K562 (cell line): ENCODE results near the gene ACAT2. TPM values are rescaled to one million over a fixed set of nuclear protein-coding genes. Genes with fewer than 3 reads are reported as not detected.

ENCODE experiments used
- ATAC-seq: fragments of 200-7000 bp; cut with Tn5 transposase; 3 replicates; pipeline ENCODE4 v1.9.1; 2020; ENCODE audit warnings: moderate library complexity
- BruUV-seq: library from RNA; stranded (reverse); fragments of 400-500 nt; replicated peaks from 2 replicates; lab custom pipeline; 2021; lab: Mats Ljungman, UMichigan
- CTCF ChIA-PET: fragments of 300-600 bp; formaldehyde crosslinking; extraction: SDS; loops from one replicate; lab custom pipeline; 2021; ENCODE audit warnings: low intra/inter-chr PET ratio; lab: Yijun Ruan, JAX
- POLR2A ChIA-PET: fragments of 300-600, 350-650 bp; sonication (Branson Sonifier 250); formaldehyde crosslinking; extraction: SDS; loops from one replicate; lab custom pipeline; 2021; ENCODE audit warnings: antibody characterized with exemption, inconsistent platforms; lab: Yijun Ruan, JAX
- DNase-seq, 4 experiments: peaks; one replicate each; pipeline versions ENCODE4 v3.0.0 to v3.0.0-alpha.2; 2011 to 2018; ENCODE audit warnings: low spot score in 3 of 4, mixed read lengths in 3 of 4; ENCODE audit errors: extremely low read depth in 1 of 4
- FAIRE-seq: peaks from 2 replicates; lab custom pipeline; 2011; peaks lifted over from hg19 to GRCh38; lab: Jason Lieb, UNC
- H2AFZ ChIP-seq: 2 replicates; pipeline ENCODE4 v1.6.0; 2011; ENCODE audit warnings: low read depth, low read length, control low read depth, inconsistent platforms
- H3K27ac ChIP-seq: fragments of 200-600 bp; 3 replicates; pipeline ENCODE4 v1.8.0; 2011; ENCODE audit warnings: low read depth, mild to moderate bottlenecking, control low read depth, inconsistent platforms, low read length, moderate library complexity, mixed read lengths; ENCODE audit errors: extremely low read depth
- H3K27me3 ChIP-seq, 2 experiments: fragments of 300-600 bp in 1 of 2; 2 replicates in 1 of 2; 3 replicates in 1 of 2; pipeline versions ENCODE4 v1.6.0 to v1.8.0; 2011; ENCODE audit warnings: inconsistent platforms in 2 of 2, low read length in 2 of 2, mild to moderate bottlenecking in 1 of 2, mixed read lengths in 1 of 2, moderate library complexity in 1 of 2; ENCODE audit not compliant: control insufficient read depth in 2 of 2, insufficient read depth in 2 of 2
- H3K36me3 ChIP-seq: fragments of 300-600 bp; 3 replicates; pipeline ENCODE4 v1.8.0; 2011; ENCODE audit warnings: mild to moderate bottlenecking, low read length, inconsistent platforms; ENCODE audit not compliant: control insufficient read depth, insufficient read depth
- H3K4me1 ChIP-seq, 2 experiments: fragments of 200-600 bp in 1 of 2; replicated peaks in 1 of 2; 2 replicates in 1 of 2; 3 replicates in 1 of 2; pipeline versions ENCODE4 v1.5.1 to v1.8.0; 2011; ENCODE audit warnings: inconsistent platforms in 2 of 2, low read length in 2 of 2, mild to moderate bottlenecking in 1 of 2, mixed read lengths in 1 of 2, moderate library complexity in 1 of 2; ENCODE audit not compliant: control insufficient read depth in 2 of 2, insufficient read depth in 2 of 2
- H3K4me2 ChIP-seq: 2 replicates; pipeline ENCODE4 v1.6.1; 2011; ENCODE audit warnings: low read length, control low read depth, inconsistent platforms, mixed read lengths; ENCODE audit not compliant: insufficient read depth
- H3K4me3 ChIP-seq: fragments of 200-600 bp; sonication (generic), shearing (Covaris generic); 2 replicates; pipeline ENCODE4 v1.5.1; 2016; ENCODE audit warnings: control low read depth, inconsistent platforms
- H3K79me2 ChIP-seq: fragments of 200-600 bp; 3 replicates; pipeline ENCODE4 v1.8.0; 2011; ENCODE audit warnings: low read length, inconsistent platforms; ENCODE audit not compliant: control insufficient read depth, insufficient read depth
- H3K9ac ChIP-seq, 2 experiments: 2 replicates each; pipeline versions ENCODE4 v1.6.0 to v1.6.1; 2011; ENCODE audit warnings: low read depth in 2 of 2, low read length in 2 of 2, control low read depth in 1 of 2, inconsistent platforms in 1 of 2, mild to moderate bottlenecking in 1 of 2, mixed read lengths in 1 of 2; ENCODE audit not compliant: insufficient read depth in 1 of 2
- H3K9me1 ChIP-seq: one replicate; pipeline ENCODE4 v1.6.0; 2011; ENCODE audit warnings: inconsistent platforms, mild to moderate bottlenecking, low read length, moderate library complexity; ENCODE audit not compliant: control insufficient read depth, insufficient read depth
- H3K9me3 ChIP-seq: replicated peaks from 2 replicates; pipeline ENCODE4 v1.5.1; 2011; ENCODE audit warnings: low read depth, low read length, inconsistent platforms; ENCODE audit not compliant: control insufficient read depth, insufficient read depth
- H4K20me1 ChIP-seq: replicated peaks from 2 replicates; pipeline ENCODE4 v1.6.1; 2011; ENCODE audit warnings: low read length, inconsistent platforms, mixed read lengths; ENCODE audit not compliant: control insufficient read depth, insufficient read depth
- CC2D1A ChIP-seq: fragments of 450-650 bp; IDR thresholded peaks from 2 replicates; pipeline ENCODE4 v1.6.1; 2017; ENCODE audit warnings: mild to moderate bottlenecking
- ZNF124 ChIP-seq: sonication (generic); formaldehyde crosslinking; IDR thresholded peaks from 2 replicates; pipeline ENCODE4 v1.8.1; 2022; ENCODE audit warnings: missing genetic modification reagents
- ZNF384 ChIP-seq: IDR thresholded peaks from 2 replicates; pipeline ENCODE4 v1.6.1; 2012; ENCODE audit warnings: low read depth, low read length, improper control_type of control experiment
- WGBS: fragments of 100-300 bp; shearing (Covaris generic); methylation state at CpG from one replicate; pipeline ENCODE4 v1.1.6; 2016; ENCODE audit warnings: low coverage, mixed read lengths; ENCODE audit not compliant: insufficient coverage; ENCODE audit errors: missing lambda C conversion rate; 5-methylcytosine and 5-hydroxymethylcytosine counted together
- in situ Hi-C: fragments of 300-500 bp; cut with MboI; formaldehyde crosslinking; loops from 4 replicates; pipeline ENCODE4 v1.15.0; 2018; ENCODE audit warnings: inconsistent platforms, mixed read lengths
- intact Hi-C: fragments of 100-400 bp; cut with micrococcal nuclease; formaldehyde crosslinking; loops from 2 replicates; pipeline ENCODE4 v1.14.2; 2022
- polyA plus RNA-seq, 8 experiments: library from polyadenylated mRNA; depleted of rRNA in 4 of 8; stranded (reverse) in 5 of 8; unstranded in 3 of 8; fragments of >200 nt; fragmentation: Nextera tagmentation in 2 of 8; fragmentation: Illumina TruSeq in 1 of 8; extraction: Ambion mirVana in 2 of 8; extraction: Trizol in 1 of 8; gene quantifications; 2 replicates each; pipeline versions ENCODE4 v1.2.1 to v1.2.3, GENCODE V29; 2011 to 2014; ENCODE audit warnings: inconsistent platforms in 1 of 8, missing spikeins in 1 of 8
- total RNA-seq, 7 experiments: library from RNA; depleted of rRNA in 6 of 7; stranded (reverse); fragments of >200 nt in 6 of 7; fragmentation: Illumina TruSeq in 2 of 7; extraction: Trizol in 2 of 7; gene quantifications; 2 replicates each; pipeline versions ENCODE4 v1.2.1 to v1.2.3, GENCODE V29; 2011 to 2021; ENCODE audit warnings: low replicate concordance in 1 of 7
- TF ChIP-seq, protein P1 (sequence below), 2 experiments: fragments of 450-650 bp; conservative IDR thresholded peaks; 2 replicates each; pipeline ENCODE4 v1.6.1; 2017; ENCODE audit warnings: mild to moderate bottlenecking in 2 of 2, moderate library complexity in 2 of 2

ACAT2 gene
- total and polyA plus RNA-seq, 9 of the 15 experiments (the other 6 are each of a cell fraction or from before 2014, with no cell fraction given) = 63.0 to 309 (median 144) TPM

DNA sequence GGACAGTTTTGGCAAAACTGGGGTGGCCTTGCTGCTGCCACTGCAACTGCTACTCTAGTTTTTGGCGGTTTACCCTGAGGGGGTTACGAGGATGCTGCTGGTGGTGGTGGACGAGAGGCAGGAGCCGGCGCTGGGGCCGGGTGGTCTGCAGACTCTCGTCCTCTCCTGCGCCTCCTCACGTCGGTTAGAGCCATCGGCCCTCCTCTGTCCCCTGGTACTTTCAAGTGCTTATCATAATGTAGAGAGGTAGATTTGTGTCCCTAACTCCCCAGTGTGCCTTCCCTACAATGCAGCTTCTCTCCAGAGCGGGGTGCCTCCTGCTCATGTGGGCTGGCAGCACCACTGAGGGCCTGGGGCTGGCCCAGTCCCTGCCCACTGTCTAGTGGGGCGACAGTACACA is 64.2 kb downstream of the ACAT2 start:
- BruUV-seq = no TSS peak
- H2AFZ ChIP-seq = no peak overlapping the region
- WGBS = 2% methylated on average over 13 of the region's 13 CpGs

More for the DNA sequence above, 64.2 kb downstream of the ACAT2 start:
- H3K9ac ChIP-seq = no peak overlapping the region
- peaks cover 0 to 4% of the 10 kb centered on the region in 2 experiments; a peak in 2 of 5 replicates for H3K4me1 ChIP-seq
- H3K27ac ChIP-seq = no peak overlapping the region
- ATAC-seq (no peak), DNase-seq (no peak), FAIRE-seq (no peak)
- peaks cover 4% of the 10 kb centered on the region for H3K9me1 ChIP-seq
- no peak overlapping the region for H3K4me3 ChIP-seq
- 0 out of 2 replicates have a peak, but pooled peaks cover 3% of the 10 kb centered on the region for H4K20me1 ChIP-seq
- no peaks in the 10 kb centered on the region for H3K9me3 ChIP-seq
- TF ChIP-seq ZNF384 (no peak), CC2D1A (no peak), ZNF124 (CRISPR knock-in tag) (no peak)
- TF ChIP-seq, protein P1, sequence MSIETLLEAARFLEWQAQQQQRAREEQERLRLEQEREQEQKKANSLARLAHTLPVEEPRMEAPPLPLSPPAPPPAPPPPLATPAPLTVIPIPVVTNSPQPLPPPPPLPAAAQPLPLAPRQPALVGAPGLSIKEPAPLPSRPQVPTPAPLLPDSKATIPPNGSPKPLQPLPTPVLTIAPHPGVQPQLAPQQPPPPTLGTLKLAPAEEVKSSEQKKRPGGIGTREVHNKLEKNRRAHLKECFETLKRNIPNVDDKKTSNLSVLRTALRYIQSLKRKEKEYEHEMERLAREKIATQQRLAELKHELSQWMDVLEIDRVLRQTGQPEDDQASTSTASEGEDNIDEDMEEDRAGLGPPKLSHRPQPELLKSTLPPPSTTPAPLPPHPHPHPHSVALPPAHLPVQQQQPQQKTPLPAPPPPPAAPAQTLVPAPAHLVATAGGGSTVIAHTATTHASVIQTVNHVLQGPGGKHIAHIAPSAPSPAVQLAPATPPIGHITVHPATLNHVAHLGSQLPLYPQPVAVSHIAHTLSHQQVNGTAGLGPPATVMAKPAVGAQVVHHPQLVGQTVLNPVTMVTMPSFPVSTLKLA (conservative IDR thresholded peaks at IDR 0.05) = no peak
- ChIA-PET CTCF (no interaction called here), POLR2A (interaction anchor here (1.2 kb wide), 1 partner anchor 13 kb away, joined by 4 read pairs; no protein-coding TSS in a partner anchor)
- peaks cover 79 to 80% of the 10 kb centered on the region in 2 experiments for H3K27me3 ChIP-seq
- H3K4me2 ChIP-seq = no peak overlapping the region
- H3K36me3 ChIP-seq = no peaks in the 10 kb centered on the region
- intact Hi-C loops (no loop called here), in situ Hi-C loops (no loop called here)
- H3K79me2 ChIP-seq = no peaks in the 10 kb centered on the region
